ENCODE data around the gene PID1.

PID1 gene

GRCh38 chr2:229153951-229154350 lies 117.1 kb downstream of the PID1 start:
- no peak overlapping the region for H3K4me3 ChIP-seq (ENCODE audit: low read depth, low read length)
- no peak for TF ChIP-seq CTCF (IDR thresholded peaks at IDR 0.05; ENCODE audit: borderline replicate concordance, insufficient read depth, low read depth, low read length)

- no peak overlapping the region for H3K4me3 ChIP-seq (ENCODE audit: low read depth, low read length)
- TF ChIP-seq CTCF (IDR thresholded peaks at IDR 0.05; ENCODE audit: borderline replicate concordance, insufficient read depth, low read depth, low read length), result no peak
These were observed 117.8 kb downstream of the PID1 start for GRCh38 chr2:229153267-229153666.

- no peak for TF ChIP-seq CTCF (IDR thresholded peaks at IDR 0.05; ENCODE audit: borderline replicate concordance, insufficient read depth, low read depth, low read length)
- H3K4me3 ChIP-seq (ENCODE audit: low read depth, low read length), result no peak overlapping the region
These were observed 118.4 kb downstream of the PID1 start for GRCh38 chr2:229152674-229153073.

GRCh38 chr2:229150317-229150716 lies 120.8 kb downstream of the PID1 start:
- no peak for TF ChIP-seq CTCF (IDR thresholded peaks at IDR 0.05; ENCODE audit: borderline replicate concordance, insufficient read depth, low read depth, low read length)
- H3K4me3 ChIP-seq (ENCODE audit: low read depth, low read length), result no peak overlapping the region

GRCh38 chr2:229141424-229142025 lies 129.6 kb downstream of the PID1 start:
- no peak overlapping the region for H3K4me3 ChIP-seq (ENCODE audit: low read depth, low read length)
- no peak for TF ChIP-seq CTCF (IDR thresholded peaks at IDR 0.05; ENCODE audit: borderline replicate concordance, insufficient read depth, low read depth, low read length)

- no peak for TF ChIP-seq CTCF (IDR thresholded peaks at IDR 0.05; ENCODE audit: borderline replicate concordance, insufficient read depth, low read depth, low read length)
- no peak overlapping the region for H3K4me3 ChIP-seq (ENCODE audit: low read depth, low read length)
These were observed 133.4 kb downstream of the PID1 start for GRCh38 chr2:229137639-229138038.

GRCh38 chr2:229137066-229137465 lies 134.0 kb downstream of the PID1 start:
- TF ChIP-seq CTCF (IDR thresholded peaks at IDR 0.05; ENCODE audit: borderline replicate concordance, insufficient read depth, low read depth, low read length), result no peak
- H3K4me3 ChIP-seq (ENCODE audit: low read depth, low read length), result no peak overlapping the region

All from GM12875 (cell line).